ENCODE measurements around the gene NEK10. TPM values are rescaled to one million over a fixed set of nuclear protein-coding genes. Genes with fewer than 3 reads are reported as not detected.

The NEK10 gene
- total RNA-seq, 1 donor from 2014 or later, result 0.67 TPM

- H3K36me3 ChIP-seq (ENCODE audit: control insufficient read depth, insufficient read depth, low read length), result no peaks in the 10 kb centered on the region
- no peaks in the 10 kb centered on the region for H3K27me3 ChIP-seq (ENCODE audit: control insufficient read depth, insufficient read depth, low read length)
- TF ChIP-seq CTCF (IDR thresholded peaks at IDR 0.05; ENCODE audit: insufficient read depth, low read length, poor library complexity, severe bottlenecking), result no peak
- H3K4me3 ChIP-seq (ENCODE audit: low read depth, low read length), result no peak overlapping the region
- no peak for DNase-seq (ENCODE audit: low read depth)
Measured at GRCh38 chr3:27324686-27325085, 44.5 kb downstream of the NEK10 start.

GRCh38 chr3:27323087-27323570, 46.1 kb downstream of the NEK10 start:
- no peak for TF ChIP-seq CTCF (IDR thresholded peaks at IDR 0.05; ENCODE audit: insufficient read depth, low read length, poor library complexity, severe bottlenecking)
- H3K4me3 ChIP-seq (ENCODE audit: low read depth, low read length), result no peak overlapping the region

DNA sequence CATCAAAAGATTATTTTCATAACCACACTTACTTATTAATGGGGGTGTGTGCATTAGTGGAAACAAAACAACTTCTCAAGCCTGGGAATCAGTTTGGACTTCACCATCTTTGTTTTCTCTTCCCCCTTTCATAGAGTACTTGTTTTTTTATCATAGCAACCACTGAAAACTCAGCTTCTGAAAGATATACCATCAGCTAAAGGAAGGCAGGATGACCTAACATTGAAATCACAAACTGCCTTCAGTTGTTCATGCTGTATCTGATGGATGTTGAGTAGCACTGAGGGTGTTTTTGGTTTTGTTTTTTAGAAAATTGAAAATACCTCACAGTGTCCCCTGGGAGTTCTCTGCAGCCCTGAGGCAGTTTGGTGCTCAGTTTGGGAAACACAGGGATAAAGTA, 46.5 kb downstream of the NEK10 start:
- TF ChIP-seq CTCF (IDR thresholded peaks at IDR 0.05; ENCODE audit: insufficient read depth, low read length, poor library complexity, severe bottlenecking), result no peak
- DNase-seq (ENCODE audit: low read depth), result no peak
- Histone ChIP-seq H3K36me3 (ENCODE audit: control insufficient read depth, insufficient read depth, low read length) (no peaks in the 10 kb centered on the region), H3K27me3 (ENCODE audit: control insufficient read depth, insufficient read depth, low read length) (no peaks in the 10 kb centered on the region), H3K4me3 (ENCODE audit: low read depth, low read length) (no peak overlapping the region)

More at GRCh38 chr3:27323087-27323570, 46.1 kb downstream of the NEK10 start:
- Histone ChIP-seq H3K36me3 (ENCODE audit: control insufficient read depth, insufficient read depth, low read length) (no peaks in the 10 kb centered on the region), H3K27me3 (ENCODE audit: control insufficient read depth, insufficient read depth, low read length) (no peaks in the 10 kb centered on the region)
- DNase-seq (ENCODE audit: low read depth), result no peak

- DNase-seq (ENCODE audit: low read depth), result no peak
- H3K4me3 ChIP-seq (ENCODE audit: low read depth, low read length), result no peak overlapping the region
- no peak for TF ChIP-seq CTCF (IDR thresholded peaks at IDR 0.05; ENCODE audit: insufficient read depth, low read length, poor library complexity, severe bottlenecking)
- H3K36me3 ChIP-seq (ENCODE audit: control insufficient read depth, insufficient read depth, low read length), result no peaks in the 10 kb centered on the region
- no peaks in the 10 kb centered on the region for H3K27me3 ChIP-seq (ENCODE audit: control insufficient read depth, insufficient read depth, low read length)
Measured at GRCh38 chr3:27319847-27320526, 49.2 kb downstream of the NEK10 start.

DNA sequence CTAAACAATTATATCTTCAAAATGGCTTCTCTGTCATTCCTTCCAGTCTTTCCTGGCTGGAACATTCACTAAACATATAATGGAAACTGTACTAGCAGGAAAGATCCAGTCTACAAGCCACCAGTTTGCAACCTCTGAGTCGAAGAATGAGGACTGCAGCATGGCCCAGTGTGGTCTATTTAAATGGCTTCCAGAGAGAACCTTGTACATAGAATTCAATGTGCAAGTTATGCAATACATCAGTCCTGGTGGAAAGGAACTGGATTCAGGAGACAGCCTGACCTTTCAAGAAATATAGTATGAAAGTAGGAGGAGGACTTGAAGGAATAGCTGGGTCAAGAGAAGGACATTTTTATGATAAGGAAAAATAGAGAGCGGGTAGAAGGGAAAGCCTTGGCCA, 49.9 kb downstream of the NEK10 start:
- Histone ChIP-seq H3K27me3 (ENCODE audit: control insufficient read depth, insufficient read depth, low read length) (no peaks in the 10 kb centered on the region), H3K4me3 (ENCODE audit: low read depth, low read length) (no peak overlapping the region), H3K36me3 (ENCODE audit: control insufficient read depth, insufficient read depth, low read length) (no peaks in the 10 kb centered on the region)
- no peak for TF ChIP-seq CTCF (IDR thresholded peaks at IDR 0.05; ENCODE audit: insufficient read depth, low read length, poor library complexity, severe bottlenecking)
- no peak for DNase-seq (ENCODE audit: low read depth)

DNA sequence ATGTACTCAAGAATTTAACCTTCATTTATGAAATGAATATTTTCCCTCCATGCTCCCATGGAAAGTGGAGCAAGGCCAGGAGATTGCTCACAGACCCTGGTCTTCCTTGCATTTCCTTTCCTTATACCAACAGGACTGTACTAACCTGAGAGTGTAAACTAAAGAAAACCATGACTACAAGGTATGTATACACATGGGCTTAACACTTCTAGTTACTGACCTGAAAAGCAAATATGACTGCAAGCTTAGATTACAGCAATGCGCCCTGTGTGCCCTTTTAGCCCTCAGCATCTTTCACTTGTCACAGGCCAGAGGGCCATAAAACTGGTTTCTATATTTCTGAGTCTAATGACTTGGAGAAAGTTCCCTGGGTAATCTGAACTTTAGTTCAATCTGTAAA, 52.1 kb downstream of the NEK10 start:
- no peak for DNase-seq (ENCODE audit: low read depth)
- no peak overlapping the region for H3K4me3 ChIP-seq (ENCODE audit: low read depth, low read length)
- H3K27me3 ChIP-seq (ENCODE audit: control insufficient read depth, insufficient read depth, low read length), result no peaks in the 10 kb centered on the region
- no peak for TF ChIP-seq CTCF (IDR thresholded peaks at IDR 0.05; ENCODE audit: insufficient read depth, low read length, poor library complexity, severe bottlenecking)
- H3K36me3 ChIP-seq (ENCODE audit: control insufficient read depth, insufficient read depth, low read length), result no peaks in the 10 kb centered on the region
